Fibroblast of skin of left quadriceps (primary cell): ENCODE results near the gene TOB2.

Experiments
- DNase-seq, 2 experiments: peaks; one replicate each; pipeline ENCODE4 v3.0.0-alpha.2; 2013; ENCODE audit warnings: low read depth in 2 of 2

The TOB2 gene, protein sequence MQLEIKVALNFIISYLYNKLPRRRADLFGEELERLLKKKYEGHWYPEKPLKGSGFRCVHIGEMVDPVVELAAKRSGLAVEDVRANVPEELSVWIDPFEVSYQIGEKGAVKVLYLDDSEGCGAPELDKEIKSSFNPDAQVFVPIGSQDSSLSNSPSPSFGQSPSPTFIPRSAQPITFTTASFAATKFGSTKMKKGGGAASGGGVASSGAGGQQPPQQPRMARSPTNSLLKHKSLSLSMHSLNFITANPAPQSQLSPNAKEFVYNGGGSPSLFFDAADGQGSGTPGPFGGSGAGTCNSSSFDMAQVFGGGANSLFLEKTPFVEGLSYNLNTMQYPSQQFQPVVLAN

DNA sequence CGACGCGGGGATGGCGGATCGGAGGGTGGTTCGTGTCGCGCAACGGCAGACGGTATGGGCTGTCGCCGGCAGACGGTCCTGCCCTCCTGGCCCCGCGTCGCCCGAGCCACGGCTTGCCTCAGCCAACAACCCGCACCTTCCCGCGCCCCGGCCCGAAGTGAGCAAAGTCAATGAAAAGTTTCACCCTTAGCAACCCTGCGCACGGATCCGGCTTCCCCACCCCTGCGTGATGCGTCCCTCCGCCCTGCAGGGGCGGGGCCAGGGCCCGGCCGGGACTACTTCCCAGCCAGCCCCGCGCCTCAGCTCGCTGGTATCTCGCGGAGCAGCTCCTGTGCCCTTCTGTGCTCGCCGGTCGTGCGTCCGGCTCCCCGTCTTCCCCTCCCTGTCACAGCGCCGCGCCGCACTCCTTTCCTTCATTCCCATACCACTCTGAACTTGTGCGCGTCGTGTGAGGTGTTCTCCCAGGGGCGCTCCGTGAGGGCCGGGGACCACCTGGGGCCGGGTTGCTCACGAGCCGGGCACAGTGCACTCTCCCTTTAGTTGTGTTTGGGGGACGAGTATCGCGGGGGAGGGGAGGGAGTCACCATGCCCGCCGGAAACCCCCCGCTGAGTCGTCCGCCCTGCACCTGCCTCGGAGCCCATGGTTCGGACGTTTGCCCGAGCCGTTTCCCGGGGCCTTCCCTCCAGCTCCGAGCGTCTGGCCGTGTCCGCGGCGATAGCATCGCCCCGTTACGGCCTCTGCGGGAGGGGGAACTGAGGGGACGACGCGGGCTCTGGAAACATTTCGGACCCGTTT is at the start of gene TOB2:
Gene TOB2 (minus strand): TSS at position 163 of the 796 bp plus-strand sequence. CDS start 9,456 bp downstream, outside the sequence.
- peak; percentile 89 to 90 for DNase-seq

DNA sequence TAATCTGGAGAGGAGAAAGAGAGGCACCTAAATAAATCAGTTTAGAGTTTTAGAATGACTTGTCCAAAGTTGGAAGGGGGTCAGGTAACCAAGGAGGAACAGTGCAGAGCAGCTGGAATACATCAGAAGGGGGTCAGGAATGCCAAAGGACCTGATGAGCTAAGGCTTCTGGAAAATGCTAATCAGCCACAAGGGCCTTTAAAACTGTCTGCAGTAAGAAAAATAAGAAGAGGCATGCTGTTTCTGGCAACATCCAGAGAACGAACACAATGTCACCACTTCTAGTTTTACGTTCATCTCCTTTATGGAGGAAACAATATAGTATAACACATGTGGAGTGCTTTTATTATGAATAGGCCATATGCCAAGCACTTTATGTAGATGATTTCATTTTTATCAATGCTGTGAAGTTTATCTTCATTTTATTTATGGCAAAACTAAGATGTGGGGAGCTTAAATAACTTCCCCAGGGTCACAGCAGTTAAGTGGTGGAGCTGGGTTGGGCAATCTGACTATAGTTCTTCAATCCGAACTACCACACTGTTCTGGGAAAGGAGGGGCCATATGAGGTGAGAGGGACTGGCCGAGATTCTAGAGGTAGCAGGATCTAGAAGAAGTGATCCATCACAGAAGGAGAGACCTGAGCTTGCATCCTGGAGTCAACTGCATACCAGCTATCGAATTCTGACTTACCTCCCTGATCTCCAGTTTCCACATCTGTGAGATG is 44.9 kb upstream of the TOB2 start:
- DNase-seq = peak in 1 of 2 experiments; percentile 35

DNA sequence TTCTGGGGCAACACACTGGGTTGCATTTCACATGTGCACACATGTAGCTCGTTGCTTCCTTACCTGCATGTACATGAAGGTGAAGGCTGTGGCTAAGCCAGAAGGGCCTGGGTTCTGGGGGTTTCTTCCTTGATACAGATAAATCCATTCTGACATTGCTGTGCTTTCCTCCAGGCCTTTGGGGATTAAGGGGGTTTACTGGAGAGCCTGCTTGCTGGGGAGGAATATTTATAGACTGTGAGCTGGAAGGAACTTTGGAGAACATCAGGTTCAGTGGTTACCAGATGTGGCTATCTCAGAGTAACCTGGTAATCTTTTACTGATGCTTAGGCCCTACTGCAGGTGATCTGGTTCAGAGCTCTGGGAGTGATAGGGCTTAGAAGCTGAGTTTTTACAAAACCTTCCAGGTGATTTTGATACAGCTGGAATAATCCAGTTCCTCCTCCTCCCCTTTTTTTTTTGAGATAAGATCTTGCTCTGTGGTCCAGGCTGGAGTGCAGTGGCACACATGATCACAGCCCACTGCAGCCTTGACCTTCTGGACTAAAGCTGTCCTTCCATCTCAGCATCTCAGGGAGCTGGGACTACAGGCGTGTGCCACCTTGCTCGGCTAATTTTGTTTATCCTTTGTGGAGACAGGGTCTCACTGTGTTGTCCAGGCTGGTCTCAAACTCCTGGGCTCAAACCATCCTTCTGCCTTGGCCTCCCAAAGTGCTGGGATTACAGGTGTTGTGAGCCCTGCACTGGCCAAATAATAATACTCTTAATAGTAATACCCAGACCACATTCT is 42.2 kb upstream of the TOB2 start:
- no peak for DNase-seq

DNA sequence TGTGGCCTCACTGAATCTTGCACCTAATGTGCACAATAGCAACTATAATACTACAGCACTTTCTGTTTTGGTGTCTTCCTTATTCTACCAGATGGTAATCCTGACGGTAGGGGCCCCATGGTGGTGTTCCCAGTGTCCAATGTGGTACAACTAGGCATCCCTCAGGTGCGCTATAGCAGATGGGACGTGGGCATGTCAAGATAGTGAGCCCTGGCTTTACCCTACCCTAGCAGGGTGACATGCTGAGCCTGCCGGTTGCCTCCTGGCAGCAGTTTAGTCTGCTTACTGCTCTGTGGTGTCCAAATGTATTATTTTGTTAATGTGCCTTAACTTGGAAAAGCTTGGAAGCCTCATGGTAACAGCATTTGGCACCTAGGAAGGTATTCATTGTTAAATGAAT is 41.5 kb upstream of the TOB2 start:
- no peak for DNase-seq

DNA sequence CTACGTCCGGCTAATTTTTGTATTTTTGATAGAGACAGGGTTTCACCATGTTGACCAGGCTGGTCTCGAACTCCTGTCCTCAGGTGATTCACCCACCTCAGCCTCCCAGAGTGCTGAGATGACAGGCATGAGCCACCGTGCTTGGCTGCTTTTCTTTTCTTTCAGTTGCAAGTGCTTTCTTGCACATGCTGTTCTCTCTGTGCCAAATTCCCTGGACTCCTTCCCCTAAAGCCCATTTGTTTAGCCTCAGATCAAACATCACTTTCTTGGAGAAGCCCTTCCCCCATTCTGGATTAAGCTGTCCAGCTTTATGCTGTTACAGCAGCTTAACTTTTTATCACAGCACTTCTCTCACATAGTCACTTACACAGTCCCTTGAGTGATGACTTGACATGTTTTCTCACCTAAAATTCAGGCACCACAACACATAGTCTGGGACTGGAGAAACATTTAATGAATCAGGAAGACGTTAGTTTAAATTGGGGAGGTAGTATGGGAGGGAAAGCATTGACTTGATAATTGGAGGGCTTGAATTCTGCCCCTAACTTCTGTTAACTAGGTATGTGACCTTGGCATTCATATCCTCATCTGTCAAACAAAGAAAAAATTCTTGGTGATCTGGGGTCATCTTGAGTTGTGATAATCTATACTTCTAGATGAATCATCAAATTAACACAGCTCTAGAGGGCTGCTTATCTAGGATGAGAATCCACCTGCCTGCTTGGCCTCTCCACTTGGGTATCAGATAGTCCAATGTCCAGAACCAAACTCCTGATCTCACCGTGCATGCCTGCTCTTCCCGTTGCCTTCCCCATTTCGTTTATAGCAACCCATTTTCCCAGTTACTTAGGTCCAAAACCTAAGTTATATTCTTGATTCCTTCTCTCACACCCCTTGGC is 40.7 kb upstream of the TOB2 start:
- DNase-seq = no peak

DNA sequence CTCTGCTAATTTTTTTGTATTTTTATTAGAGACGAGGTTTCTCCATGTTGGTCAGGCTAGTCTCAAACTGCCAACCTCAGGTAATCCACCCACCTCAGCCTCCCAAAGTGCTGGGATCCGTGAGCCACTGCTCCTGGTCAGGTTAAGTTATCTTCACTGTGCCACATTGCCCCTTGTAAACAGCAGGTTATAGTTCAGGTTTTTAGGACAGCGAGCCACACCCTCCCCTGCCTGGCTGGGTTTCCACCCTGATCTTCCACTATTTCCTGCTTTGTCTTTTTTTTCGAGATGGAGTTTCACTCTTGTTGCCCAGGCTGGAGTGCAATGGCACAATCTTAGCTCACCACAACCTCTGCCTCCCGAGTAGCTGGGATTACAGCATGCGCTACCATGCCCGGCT is 38.4 kb upstream of the TOB2 start:
- no peak for DNase-seq

DNA sequence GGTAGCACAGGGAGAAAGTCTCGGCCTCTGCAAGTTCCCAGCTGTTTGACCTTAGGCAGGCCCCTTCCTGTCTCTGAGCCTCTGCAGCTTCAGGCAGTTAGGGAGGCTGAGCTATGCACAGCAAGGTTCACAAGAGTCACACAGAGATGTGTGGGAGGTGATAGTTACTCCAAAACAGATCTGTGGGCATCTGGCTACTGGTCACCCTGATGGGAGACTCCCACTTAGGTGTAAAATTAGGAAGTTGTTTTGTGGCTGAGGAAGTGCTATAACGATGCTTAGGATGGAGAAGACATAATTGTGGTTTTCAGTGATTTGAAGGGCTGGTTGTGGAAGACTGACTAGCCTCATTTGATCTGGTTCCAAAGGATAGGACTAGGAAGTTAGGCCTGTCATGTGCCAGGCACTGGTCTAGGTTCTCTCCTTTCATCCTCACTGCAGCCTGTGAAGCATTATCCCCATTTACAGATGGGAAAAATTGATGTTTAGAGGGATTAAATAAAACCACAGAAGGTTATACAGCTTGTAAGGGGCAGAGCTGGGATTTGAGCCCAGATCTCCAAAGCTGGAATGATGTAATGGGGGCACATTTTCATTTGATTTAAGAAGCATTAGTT is 35.8 kb upstream of the TOB2 start:
- no peak for DNase-seq

DNA sequence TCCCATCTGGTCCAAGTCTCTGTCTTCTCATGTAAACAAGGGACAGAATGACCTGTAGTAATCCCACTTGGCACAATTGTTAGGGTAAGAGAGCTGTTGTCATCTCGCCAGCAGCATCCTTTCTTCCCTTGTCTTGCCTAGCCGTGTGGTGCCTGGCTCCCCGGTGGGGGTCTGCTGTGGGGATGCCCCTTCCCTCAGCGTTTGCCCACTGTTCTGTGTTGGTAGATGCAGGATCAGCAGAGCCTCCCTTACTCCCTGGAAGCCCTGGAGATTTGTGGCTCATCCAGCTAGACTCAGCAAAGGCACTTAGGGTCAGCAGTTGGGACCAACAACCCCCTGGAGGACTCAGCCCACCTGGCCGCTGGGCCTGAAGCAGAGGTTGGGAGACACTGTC is 35.3 kb upstream of the TOB2 start:
- DNase-seq = no peak

DNA sequence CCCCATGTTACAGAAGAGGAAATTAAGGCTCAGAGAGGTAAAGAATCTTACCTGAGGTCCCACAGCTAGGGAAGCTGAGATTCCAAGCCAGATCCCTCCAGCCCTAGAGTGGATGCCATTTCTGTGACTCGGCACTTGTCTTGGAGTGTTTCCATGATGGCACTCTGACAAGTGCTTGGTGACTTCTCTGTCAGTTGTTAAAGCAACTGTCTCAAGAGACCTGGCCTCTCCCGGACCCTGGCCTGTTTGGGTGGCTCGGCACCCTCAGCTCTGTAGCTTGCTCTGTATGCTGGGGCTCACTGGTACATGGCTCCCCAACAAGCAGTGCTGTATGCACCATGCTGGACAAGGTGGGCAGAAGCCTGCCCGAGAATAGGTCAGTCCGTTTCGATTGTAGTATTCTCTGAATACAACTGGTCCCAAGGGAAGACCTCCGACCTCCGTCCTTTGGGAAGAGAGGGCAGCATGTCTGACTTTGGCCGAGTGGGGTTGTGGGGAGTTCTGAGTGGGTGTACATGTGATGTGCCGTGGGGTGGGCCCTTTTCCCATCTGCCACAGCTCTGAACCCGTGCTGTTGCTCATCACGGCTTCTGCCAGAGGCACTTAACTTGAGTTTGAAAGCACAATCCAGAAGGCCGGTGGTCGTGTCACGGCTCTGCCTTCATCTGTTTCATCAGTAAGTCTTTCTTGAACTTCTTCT is 34.7 kb upstream of the TOB2 start:
- no peak for DNase-seq

DNA sequence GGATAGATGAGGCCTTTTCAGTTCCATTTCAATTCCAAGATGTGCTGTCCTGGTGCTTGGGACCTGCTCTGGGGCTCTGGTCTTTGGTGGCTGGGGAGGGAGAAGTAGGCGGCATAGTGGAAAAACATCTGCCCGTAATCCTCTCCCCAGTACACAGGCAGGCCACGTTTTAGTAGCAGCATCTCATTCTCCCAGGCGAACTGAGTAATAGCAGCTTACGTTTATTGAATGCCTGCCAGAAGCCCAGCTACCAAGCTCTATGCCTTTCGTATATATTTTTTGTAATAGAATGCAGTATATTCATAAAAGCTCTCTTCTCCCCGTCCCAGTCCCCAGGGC is 33.8 kb upstream of the TOB2 start:
- DNase-seq = peak; percentile 44 to 53

DNA sequence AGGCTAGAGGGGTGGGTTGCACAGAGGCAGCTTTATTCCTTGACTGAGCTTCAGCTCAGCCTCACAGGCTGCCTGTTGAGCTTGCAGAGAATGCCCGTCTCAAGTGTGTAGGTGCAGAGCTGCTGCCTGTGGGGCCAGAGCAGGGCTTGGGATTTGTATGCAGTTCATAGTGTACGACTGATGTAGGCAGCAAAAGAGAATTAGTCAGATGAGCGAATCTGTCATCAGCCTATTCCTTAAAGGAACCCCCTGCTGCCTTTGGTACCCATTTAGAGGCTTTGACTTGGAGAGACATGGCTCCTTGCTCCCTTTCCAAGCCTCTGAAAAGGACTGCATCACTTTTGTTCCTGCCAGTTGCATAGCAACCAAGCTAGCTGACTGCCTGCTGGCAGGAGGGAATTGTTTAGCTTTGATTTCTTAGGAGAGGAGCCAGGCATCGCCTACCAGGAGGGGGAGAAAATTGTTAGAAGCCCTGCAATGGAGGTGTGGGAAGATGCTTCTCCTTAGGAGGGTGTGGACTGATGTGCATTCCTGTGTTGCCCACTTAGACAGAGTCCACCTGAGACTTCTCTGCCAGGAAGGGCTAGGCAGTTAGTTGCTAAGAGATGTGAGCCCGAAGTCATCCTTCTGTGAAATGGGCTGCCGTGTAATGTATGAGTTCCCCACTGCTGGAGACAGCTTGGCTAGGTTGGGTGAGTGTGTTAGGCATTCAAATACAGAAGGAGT is 33.2 kb upstream of the TOB2 start:
- peak in 1 of 2 experiments; percentile 26 for DNase-seq

DNA sequence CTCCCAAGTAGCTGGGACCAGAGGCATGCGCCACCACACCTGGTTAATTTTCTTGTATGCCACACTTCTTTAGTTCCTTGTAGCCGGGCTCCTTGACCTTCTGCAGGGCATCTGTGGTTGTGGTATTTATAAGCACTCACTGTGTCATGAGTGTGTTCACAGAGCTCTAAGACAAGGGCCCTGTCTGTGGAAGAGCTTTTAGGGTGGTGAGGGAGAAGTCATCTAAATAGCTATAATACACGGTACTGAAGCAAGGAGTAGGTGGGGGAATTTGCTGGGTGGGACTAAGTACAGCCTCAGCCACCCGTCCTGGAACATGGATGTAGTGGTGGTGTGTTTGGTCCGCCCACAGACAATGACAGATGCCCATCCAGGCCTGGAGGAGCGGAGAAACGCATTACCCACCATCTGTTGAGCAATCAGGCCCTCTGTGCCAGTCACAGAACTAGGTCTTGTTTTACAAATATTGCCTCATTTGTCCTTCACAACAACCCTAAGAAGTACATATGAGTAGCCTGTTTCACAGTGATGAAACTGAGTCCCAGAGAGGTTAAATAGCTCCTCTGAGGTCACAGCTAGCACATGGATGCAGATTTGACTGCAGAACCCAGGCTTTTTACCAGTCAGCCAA is 32.4 kb upstream of the TOB2 start:
- no peak for DNase-seq

DNA sequence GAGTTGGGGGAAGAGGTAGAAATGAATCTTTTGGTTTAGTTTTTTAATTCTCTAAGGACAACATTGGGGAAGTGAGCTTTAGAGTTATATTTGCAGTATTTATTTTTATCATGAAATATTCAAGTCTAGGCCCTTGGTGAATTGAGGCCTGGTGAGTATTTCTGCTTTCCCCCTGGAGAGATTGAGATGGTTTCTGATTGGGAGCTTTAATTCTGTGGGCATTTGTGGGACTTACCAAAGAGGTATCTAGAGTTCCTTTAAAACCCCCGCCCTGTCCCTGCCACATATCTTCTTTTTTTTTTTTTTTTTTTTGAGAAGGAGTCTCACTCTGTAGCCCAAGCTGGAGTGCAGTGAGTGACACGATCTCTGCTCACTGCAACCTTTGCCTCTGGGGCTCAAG is 31.9 kb upstream of the TOB2 start:
- no peak for DNase-seq

DNA sequence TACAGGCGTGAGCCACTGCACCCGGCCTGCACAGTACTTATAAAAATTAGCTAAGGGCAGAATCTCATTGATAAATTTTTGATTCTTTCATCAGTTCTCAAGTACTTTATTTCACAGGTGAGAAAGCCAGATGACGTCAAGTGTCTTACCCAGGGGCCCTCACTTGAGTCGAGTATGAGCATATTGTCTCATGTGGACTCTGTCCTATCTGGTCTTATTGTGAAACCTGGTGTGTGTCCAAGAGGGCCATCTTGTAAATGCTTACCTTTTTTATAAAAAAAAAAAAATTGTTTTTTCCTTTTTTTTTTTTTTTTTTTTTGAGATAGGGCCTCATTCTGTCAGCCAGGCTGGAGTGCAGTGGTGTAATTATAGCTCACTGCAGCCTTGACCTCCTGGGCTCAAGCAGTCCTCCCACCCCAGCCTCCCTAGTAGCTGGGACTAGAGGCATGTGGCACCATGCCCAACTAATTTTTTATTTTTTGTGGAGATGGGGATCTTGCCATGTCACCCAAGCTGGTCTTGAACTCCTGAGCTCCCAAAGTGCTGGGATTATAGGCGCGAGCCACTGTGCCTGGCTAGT is 28.4 kb upstream of the TOB2 start:
- DNase-seq = no peak

DNA sequence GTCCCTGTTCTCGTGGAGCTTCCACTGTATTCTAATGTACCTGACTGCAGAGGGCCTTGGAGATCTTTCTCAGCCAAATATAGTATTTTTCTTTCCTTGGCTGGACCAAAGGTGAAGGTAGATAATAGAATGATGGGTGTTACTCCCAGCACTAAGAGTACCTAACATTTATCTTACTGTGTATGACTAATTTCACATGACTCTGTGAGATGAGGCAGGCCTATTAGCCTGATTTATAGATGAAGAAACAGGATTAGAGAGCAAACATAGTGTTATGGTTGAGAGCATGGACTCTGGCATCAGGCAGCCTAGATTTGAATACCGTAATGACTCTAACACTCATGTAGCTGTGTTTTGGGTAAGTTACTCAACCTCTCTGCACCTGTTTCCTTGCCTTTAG is 25.0 kb upstream of the TOB2 start:
- no peak for DNase-seq

DNA sequence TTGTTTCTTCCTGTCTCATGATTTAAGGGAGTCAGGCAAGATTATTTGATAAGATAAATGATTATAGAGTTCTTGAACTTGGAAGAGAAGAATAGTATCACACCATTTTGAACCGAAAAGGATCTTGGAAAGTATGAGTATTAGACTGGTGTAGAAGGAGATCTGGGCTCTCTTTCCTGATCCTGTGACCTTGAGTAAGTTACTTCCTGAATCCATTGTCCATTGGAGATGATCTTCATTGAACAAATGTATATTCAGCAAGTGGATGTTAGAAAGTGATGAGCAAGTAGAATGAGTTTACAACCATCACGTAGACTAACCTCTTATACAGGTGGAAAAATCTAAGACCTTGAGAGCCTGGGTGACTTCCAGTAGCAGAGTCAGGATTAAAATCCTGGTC is 24.3 kb upstream of the TOB2 start:
- DNase-seq = no peak

DNA sequence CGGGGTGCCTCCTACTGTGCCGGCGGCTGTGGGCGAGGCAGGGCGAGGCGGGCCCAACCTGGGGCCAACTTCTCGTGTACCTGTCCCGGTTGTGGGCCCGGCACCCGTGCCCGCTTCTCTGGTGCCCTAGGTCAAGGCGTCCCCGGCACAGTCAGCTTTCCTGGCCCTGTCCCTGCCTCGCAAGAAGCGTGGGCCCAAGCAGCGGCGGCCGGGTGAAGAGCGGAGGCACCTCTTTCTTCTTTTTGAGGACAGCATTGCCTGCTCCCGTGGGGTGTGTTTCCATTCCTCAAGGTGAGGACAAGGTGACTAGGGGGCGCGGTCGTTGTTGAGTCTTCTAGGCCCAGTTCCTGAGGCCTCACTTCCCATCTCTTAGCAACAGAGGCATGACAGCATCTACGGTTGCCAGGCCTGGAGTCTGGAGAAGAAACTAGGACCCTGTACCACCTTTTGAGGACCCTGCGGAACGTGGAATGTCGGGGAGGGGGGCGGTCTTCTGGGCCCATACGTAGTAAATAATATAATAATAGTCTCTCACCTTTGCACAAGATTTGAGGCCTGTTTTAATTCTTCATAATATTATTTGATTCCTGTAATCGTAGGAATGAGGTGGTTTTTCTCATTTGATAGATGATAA is 22.7 kb upstream of the TOB2 start:
- no peak for DNase-seq
